Measurements from ENCODE around the gene CELA3B.
"Not testable (repeated sequence)": the region's sequence is repeated elsewhere in the genome, so short reads cannot be mapped to it uniquely, and the experiment has no call there.

- not testable (repeated sequence) for TF ChIP-seq POLR2A, CTCF (IDR thresholded peaks at IDR 0.05)
These were observed 6.7 kb downstream of the CELA3B start for GRCh38 chr1:21983539-21983938.

Measured in thyroid gland (tissue), 4 donors.